GM12873 (cell line): Measurements from ENCODE around the gene ZNF407.

Experiments
- CTCF ChIP-seq: IDR thresholded peaks from 2 replicates; pipeline ENCODE4 v1.5.1; 2012; ENCODE audit warnings: low read depth, mild to moderate bottlenecking, moderate library complexity, low read length, control low read depth; ENCODE audit not compliant: insufficient read depth; ENCODE audit errors: missing control alignments

The ZNF407 gene

GRCh38 chr18:75031717-75032317 is 434.1 kb downstream of the ZNF407 start:
- no peak for TF ChIP-seq CTCF

DNA sequence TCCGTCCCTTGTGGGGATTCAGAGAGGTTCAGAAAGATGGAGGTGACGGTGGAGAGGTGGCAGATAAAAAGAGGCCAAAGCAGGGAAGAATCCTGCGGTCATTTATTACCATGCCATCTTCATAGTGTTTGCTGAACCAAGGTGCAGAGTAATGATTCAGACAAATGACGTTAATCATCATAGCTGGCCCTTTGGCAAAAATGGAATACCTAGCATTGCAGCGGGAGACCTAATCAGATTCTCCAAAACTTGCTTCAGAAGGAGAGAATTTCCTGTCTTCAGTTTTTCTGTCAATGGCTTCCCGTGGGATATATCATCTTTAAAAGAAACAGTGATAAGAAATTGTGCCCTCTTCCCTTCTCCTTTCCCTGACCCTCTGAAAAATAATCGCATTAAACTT is 435.8 kb downstream of the ZNF407 start:
- TF ChIP-seq CTCF = no peak

DNA sequence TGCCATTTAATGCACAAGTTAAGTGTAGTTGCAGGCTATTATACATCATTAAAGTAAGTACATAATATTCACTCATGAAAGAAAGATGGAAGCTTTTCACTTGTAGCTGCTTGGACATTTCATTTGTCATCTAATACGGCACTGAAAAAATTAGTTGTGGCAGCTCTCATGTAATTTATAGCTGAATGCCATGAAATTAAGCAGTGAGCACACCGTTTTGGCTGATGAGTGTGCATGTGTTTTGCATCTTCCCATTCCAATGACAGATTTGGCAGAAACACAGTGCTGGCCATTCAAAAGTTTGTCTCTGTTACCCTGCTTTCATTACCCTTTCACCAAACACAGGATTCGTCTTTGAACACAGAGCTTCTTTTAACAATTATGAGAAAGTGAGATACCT is 437.3 kb downstream of the ZNF407 start:
- TF ChIP-seq CTCF = no peak

GRCh38 chr18:75035928-75036327 is 438.3 kb downstream of the ZNF407 start:
- no peak for TF ChIP-seq CTCF

DNA sequence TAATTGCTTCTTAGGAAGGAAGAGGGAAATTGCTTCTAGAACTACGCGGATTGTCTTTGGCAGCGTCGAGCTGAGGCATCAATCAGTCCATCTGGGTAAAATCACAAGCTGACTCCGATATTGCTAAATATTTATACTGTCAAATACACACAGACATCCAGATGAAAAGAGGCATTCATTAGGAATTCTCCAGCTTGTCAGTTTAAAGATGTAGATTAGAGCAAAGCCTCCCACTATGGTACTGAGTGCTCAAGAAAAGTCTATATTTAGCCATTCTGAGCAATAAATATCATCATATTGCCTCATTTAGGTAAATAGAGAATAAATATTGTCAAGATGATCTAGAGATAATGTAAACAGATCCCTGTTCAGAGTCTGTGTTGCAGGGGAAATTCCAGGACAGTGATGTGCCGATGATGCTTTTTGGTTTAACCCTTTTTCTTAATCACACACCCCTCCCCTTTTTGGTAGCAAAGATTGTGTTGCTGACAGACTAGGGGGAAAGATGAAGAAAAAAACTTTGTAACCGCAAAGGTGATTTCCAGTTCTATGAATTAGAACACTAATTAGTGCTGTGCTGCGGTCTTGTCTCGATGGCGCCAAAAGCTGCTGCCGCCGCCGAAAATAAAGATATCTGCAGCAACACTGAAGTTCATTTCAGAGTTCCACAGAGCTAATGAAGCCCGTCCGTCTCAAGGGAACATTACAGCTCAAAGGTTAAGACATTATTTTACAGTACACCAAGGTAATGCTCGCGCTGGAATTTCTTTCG is 439.4 kb downstream of the ZNF407 start:
- no peak for TF ChIP-seq CTCF

GRCh38 chr18:75037689-75037955 is 440.0 kb downstream of the ZNF407 start:
- TF ChIP-seq CTCF = no peak

- no peak for TF ChIP-seq CTCF
Measured at GRCh38 chr18:75041586-75041985, 443.9 kb downstream of the ZNF407 start.
